WTC11 (cell line): ENCODE measurements around the gene PXN. TPM values are rescaled to one million over a fixed set of nuclear protein-coding genes. Genes with fewer than 3 reads are reported as not detected.

ENCODE experiments used
- CBFB ChIP-seq: sonication (generic); formaldehyde crosslinking; IDR thresholded peaks from 2 replicates; pipeline ENCODE4 v1.8.1; 2022; ENCODE audit warnings: mild to moderate bottlenecking, low read depth, missing genetic modification reagents
- CREB1 ChIP-seq: sonication (generic); formaldehyde crosslinking; IDR thresholded peaks from 2 replicates; pipeline ENCODE4 v1.8.0; 2023; ENCODE audit warnings: mild to moderate bottlenecking, missing genetic modification reagents
- ELF4 ChIP-seq: sonication (generic); formaldehyde crosslinking; IDR thresholded peaks from 2 replicates; pipeline ENCODE4 v1.8.1; 2022; ENCODE audit warnings: low read depth, mild to moderate bottlenecking, moderate library complexity, missing genetic modification reagents
- ESRRA ChIP-seq: sonication (generic); formaldehyde crosslinking; IDR thresholded peaks from 2 replicates; pipeline ENCODE4 v1.8.1; 2022; ENCODE audit warnings: mild to moderate bottlenecking, missing genetic modification reagents, borderline replicate concordance
- ETV6 ChIP-seq: sonication (generic); formaldehyde crosslinking; IDR thresholded peaks from 2 replicates; pipeline ENCODE4 v1.8.1; 2022; ENCODE audit warnings: mild to moderate bottlenecking, missing genetic modification reagents
- FOXJ3 ChIP-seq: sonication (generic); formaldehyde crosslinking; IDR thresholded peaks from 2 replicates; pipeline ENCODE4 v1.9.0; 2021; ENCODE audit warnings: missing genetic modification reagents, mild to moderate bottlenecking, borderline replicate concordance
- FOXK1 ChIP-seq: sonication (generic); formaldehyde crosslinking; IDR thresholded peaks from 2 replicates; pipeline ENCODE4 v1.8.0; 2022; ENCODE audit warnings: mild to moderate bottlenecking, moderate library complexity, missing genetic modification reagents
- FOXP1 ChIP-seq: sonication (generic); formaldehyde crosslinking; IDR thresholded peaks from 2 replicates; pipeline ENCODE4 v1.8.0; 2022; ENCODE audit warnings: missing genetic modification reagents, mild to moderate bottlenecking, moderate library complexity, borderline replicate concordance
- GABPB1 ChIP-seq: sonication (generic); formaldehyde crosslinking; IDR thresholded peaks from 2 replicates; pipeline ENCODE4 v1.8.1; 2023; ENCODE audit warnings: mild to moderate bottlenecking, missing genetic modification reagents
- GTF2I ChIP-seq: fragments of 250-450 bp; sonication (Bioruptor Pico); conservative IDR thresholded peaks from 2 replicates; pipeline ENCODE4 v1.4.0; 2021; ENCODE audit warnings: mild to moderate bottlenecking
- JUN ChIP-seq: sonication (generic); formaldehyde crosslinking; IDR thresholded peaks from 2 replicates; pipeline ENCODE4 v1.8.0; 2023; ENCODE audit warnings: mild to moderate bottlenecking, missing genetic modification reagents
- MYBL2 ChIP-seq: sonication (generic); formaldehyde crosslinking; IDR thresholded peaks from 2 replicates; pipeline ENCODE4 v1.8.1; 2023; ENCODE audit warnings: mild to moderate bottlenecking, moderate library complexity, missing genetic modification reagents
- NFE2L1 ChIP-seq: sonication (generic); formaldehyde crosslinking; IDR thresholded peaks from 2 replicates; pipeline ENCODE4 v1.8.1; 2023; ENCODE audit warnings: missing genetic modification reagents
- OVOL2 ChIP-seq: fragments of 250-450 bp; sonication (Bioruptor Pico); IDR thresholded peaks from 2 replicates; pipeline ENCODE4 v1.9.0; 2021; ENCODE audit warnings: mild to moderate bottlenecking, borderline replicate concordance
- SMAD3 ChIP-seq: sonication (generic); formaldehyde crosslinking; IDR thresholded peaks from 2 replicates; pipeline ENCODE4 v1.8.0; 2022; ENCODE audit warnings: missing genetic modification reagents, mild to moderate bottlenecking, borderline replicate concordance
- SOX15 ChIP-seq: fragments of 250-450 bp; sonication (Bioruptor Pico); IDR thresholded peaks from 2 replicates; pipeline ENCODE4 v1.9.0; 2021; ENCODE audit warnings: mild to moderate bottlenecking
- TEAD1 ChIP-seq: sonication (generic); formaldehyde crosslinking; IDR thresholded peaks from 2 replicates; pipeline ENCODE4 v1.8.0; 2022; ENCODE audit warnings: mild to moderate bottlenecking, missing genetic modification reagents
- TEAD4 ChIP-seq: sonication (generic); formaldehyde crosslinking; IDR thresholded peaks from 2 replicates; pipeline ENCODE4 v1.8.0; 2022; ENCODE audit warnings: mild to moderate bottlenecking, missing genetic modification reagents
- TP53 ChIP-seq: sonication (generic); formaldehyde crosslinking; IDR thresholded peaks from 2 replicates; pipeline ENCODE4 v1.8.1; 2023; ENCODE audit warnings: mild to moderate bottlenecking, missing genetic modification reagents
- ZBTB21 ChIP-seq: sonication (generic); formaldehyde crosslinking; IDR thresholded peaks from 2 replicates; pipeline ENCODE4 v1.8.1; 2023; ENCODE audit warnings: mild to moderate bottlenecking, missing genetic modification reagents, borderline replicate concordance
- ZNF263 ChIP-seq: sonication (generic); formaldehyde crosslinking; IDR thresholded peaks from 2 replicates; pipeline ENCODE4 v1.8.1; 2022; ENCODE audit warnings: low read depth, mild to moderate bottlenecking, moderate library complexity, missing genetic modification reagents
- ZNF317 ChIP-seq: sonication (generic); formaldehyde crosslinking; IDR thresholded peaks from 2 replicates; pipeline ENCODE4 v1.8.1; 2023; ENCODE audit warnings: low read depth, mild to moderate bottlenecking, moderate library complexity, missing genetic modification reagents, borderline replicate concordance
- ZNF396 ChIP-seq: fragments of 250-450 bp; sonication (Bioruptor Pico); IDR thresholded peaks from 2 replicates; pipeline ENCODE4 v1.8.0; 2021; ENCODE audit warnings: mild to moderate bottlenecking, moderate library complexity, borderline replicate concordance
- ZNF416 ChIP-seq: fragments of 250-450 bp; sonication (Bioruptor Pico); IDR thresholded peaks from 2 replicates; pipeline ENCODE4 v1.9.0; 2021; ENCODE audit warnings: mild to moderate bottlenecking, inconsistent platforms
- ZNF423 ChIP-seq: fragments of 250-450 bp; sonication (Bioruptor Pico); IDR thresholded peaks from 2 replicates; pipeline ENCODE4 v2.1.2; 2022; ENCODE audit warnings: mild to moderate bottlenecking, moderate library complexity
- total RNA-seq: library from RNA; stranded (reverse); gene quantifications from 3 replicates; pipeline ENCODE4 v1.2.3, GENCODE V29; 2021
- TF ChIP-seq, protein P1 (sequence below): fragments of 250-450 bp; sonication (Bioruptor Pico); IDR thresholded peaks from 2 replicates; pipeline ENCODE4 v1.9.0; 2021; ENCODE audit warnings: mild to moderate bottlenecking
- TF ChIP-seq, protein P2 (sequence below): sonication (generic); formaldehyde crosslinking; conservative IDR thresholded peaks from 2 replicates; pipeline ENCODE4 v1.8.1; 2022; ENCODE audit warnings: mild to moderate bottlenecking, missing genetic modification reagents
- TF ChIP-seq, protein P3 (sequence below): sonication (generic); formaldehyde crosslinking; conservative IDR thresholded peaks from 2 replicates; pipeline ENCODE4 v1.8.1; 2023; ENCODE audit warnings: mild to moderate bottlenecking, low read depth, missing genetic modification reagents, moderate library complexity
- TF ChIP-seq, protein P4 (sequence below): sonication (generic); formaldehyde crosslinking; IDR thresholded peaks from 2 replicates; pipeline ENCODE4 v1.8.0; 2022; ENCODE audit warnings: mild to moderate bottlenecking, missing genetic modification reagents
- TF ChIP-seq, protein P5 (sequence below): sonication (generic); formaldehyde crosslinking; IDR thresholded peaks from 2 replicates; pipeline ENCODE4 v1.8.0; 2022; ENCODE audit warnings: mild to moderate bottlenecking, missing genetic modification reagents
- TF ChIP-seq, protein P6 (sequence below): sonication (generic); formaldehyde crosslinking; IDR thresholded peaks from 2 replicates; pipeline ENCODE4 v1.8.1; 2022; ENCODE audit warnings: missing genetic modification reagents, borderline replicate concordance
- TF ChIP-seq, protein P7 (sequence below): fragments of 250-450 bp; sonication (Bioruptor Pico); IDR thresholded peaks from 2 replicates; pipeline ENCODE4 v1.9.0; 2021; ENCODE audit warnings: moderate library complexity, mild to moderate bottlenecking, inconsistent platforms, borderline replicate concordance

The PXN gene
- total RNA-seq, 1 experiment from 2014 or later: 132 TPM

DNA sequence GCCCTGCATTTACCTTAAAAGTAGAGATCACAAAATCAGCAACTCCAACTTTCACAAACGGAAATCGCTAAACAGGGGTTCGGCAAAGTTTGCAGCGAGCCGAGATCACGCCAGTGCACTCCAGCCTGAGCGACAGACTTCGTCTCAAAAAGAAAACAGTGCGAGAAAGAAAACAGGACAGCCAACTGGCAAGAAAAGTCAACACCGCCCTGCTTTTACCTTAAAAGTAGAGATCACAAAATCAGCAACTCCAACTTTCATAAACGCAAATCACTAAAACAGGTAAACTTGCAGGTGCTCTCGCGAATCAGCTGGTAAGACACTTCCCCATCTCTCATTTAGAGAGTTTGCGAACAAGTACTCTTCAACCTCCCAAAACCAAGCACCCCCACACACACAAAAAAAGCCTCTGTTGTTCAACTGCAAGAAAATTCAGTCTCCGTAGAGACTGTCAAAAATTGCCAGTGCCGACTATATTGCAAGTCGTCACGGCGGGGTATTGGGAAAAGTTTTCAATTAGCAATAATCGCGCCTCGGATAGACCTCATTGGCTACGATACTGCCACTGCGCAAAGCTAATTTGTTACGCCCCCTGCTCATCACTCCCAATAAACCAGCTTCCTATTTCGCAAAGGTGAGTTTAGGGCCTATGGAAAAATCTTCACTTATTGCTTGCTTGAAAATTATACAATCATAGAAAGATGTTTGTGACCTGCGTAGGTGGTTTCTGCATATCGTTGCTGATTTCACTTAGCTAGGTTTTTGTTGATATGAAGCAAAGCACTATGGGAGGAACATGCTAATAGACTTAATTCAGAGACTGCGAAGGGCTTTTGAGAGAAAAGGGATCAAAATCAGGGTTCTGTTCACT lies 27.4 kb upstream of the PXN start, which contains the start of gene RNU4-1 (continued):
- TF ChIP-seq ZBTB21 (CRISPR knock-in tag): no peak
- TF ChIP-seq, protein P1, sequence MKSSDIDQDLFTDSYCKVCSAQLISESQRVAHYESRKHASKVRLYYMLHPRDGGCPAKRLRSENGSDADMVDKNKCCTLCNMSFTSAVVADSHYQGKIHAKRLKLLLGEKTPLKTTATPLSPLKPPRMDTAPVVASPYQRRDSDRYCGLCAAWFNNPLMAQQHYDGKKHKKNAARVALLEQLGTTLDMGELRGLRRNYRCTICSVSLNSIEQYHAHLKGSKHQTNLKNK: no peak
- TF ChIP-seq, protein P2, sequence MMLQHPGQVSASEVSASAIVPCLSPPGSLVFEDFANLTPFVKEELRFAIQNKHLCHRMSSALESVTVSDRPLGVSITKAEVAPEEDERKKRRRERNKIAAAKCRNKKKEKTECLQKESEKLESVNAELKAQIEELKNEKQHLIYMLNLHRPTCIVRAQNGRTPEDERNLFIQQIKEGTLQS (CRISPR knock-in tag): peak; percentile 28; the same call in 1 of the 2 replicates
- no peak for TF ChIP-seq ESRRA (CRISPR knock-in tag)
- TF ChIP-seq OVOL2 (CRISPR knock-in tag): peak; percentile 82; the same call in 1 of the 2 replicates
- peak; percentile 26; the same call in 1 of the 2 replicates for TF ChIP-seq MYBL2 (CRISPR knock-in tag)
- peak; percentile 44; the same call in 1 of the 2 replicates for TF ChIP-seq CREB1 (CRISPR knock-in tag)
- TF ChIP-seq GABPB1 (CRISPR knock-in tag): peak; percentile 77
- TF ChIP-seq ETV6 (CRISPR knock-in tag): peak; percentile 86
- no peak for TF ChIP-seq ELF4 (CRISPR knock-in tag)
- TF ChIP-seq ZNF263: no peak; the same call in 1 of the 2 replicates
- peak; percentile 41; the same call in 1 of the 2 replicates for TF ChIP-seq ZNF423 (CRISPR knock-in tag)
- TF ChIP-seq, protein P3, sequence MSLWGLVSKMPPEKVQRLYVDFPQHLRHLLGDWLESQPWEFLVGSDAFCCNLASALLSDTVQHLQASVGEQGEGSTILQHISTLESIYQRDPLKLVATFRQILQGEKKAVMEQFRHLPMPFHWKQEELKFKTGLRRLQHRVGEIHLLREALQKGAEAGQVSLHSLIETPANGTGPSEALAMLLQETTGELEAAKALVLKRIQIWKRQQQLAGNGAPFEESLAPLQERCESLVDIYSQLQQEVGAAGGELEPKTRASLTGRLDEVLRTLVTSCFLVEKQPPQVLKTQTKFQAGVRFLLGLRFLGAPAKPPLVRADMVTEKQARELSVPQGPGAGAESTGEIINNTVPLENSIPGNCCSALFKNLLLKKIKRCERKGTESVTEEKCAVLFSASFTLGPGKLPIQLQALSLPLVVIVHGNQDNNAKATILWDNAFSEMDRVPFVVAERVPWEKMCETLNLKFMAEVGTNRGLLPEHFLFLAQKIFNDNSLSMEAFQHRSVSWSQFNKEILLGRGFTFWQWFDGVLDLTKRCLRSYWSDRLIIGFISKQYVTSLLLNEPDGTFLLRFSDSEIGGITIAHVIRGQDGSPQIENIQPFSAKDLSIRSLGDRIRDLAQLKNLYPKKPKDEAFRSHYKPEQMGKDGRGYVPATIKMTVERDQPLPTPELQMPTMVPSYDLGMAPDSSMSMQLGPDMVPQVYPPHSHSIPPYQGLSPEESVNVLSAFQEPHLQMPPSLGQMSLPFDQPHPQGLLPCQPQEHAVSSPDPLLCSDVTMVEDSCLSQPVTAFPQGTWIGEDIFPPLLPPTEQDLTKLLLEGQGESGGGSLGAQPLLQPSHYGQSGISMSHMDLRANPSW: no peak
- peak; percentile 67; the same call in 1 of the 2 replicates for TF ChIP-seq TP53
- TF ChIP-seq ZNF396 (CRISPR knock-in tag): no peak
- no peak; the same call in 1 of the 2 replicates for TF ChIP-seq FOXP1
- TF ChIP-seq, protein P4, sequence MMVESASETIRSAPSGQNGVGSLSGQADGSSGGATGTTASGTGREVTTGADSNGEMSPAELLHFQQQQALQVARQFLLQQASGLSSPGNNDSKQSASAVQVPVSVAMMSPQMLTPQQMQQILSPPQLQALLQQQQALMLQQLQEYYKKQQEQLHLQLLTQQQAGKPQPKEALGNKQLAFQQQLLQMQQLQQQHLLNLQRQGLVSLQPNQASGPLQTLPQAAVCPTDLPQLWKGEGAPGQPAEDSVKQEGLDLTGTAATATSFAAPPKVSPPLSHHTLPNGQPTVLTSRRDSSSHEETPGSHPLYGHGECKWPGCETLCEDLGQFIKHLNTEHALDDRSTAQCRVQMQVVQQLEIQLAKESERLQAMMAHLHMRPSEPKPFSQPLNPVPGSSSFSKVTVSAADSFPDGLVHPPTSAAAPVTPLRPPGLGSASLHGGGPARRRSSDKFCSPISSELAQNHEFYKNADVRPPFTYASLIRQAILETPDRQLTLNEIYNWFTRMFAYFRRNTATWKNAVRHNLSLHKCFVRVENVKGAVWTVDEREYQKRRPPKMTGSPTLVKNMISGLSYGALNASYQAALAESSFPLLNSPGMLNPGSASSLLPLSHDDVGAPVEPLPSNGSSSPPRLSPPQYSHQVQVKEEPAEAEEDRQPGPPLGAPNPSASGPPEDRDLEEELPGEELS: no peak
- TF ChIP-seq NFE2L1 (CRISPR knock-in tag): peak; percentile 83; the same call in 1 of the 2 replicates
- TF ChIP-seq, protein P5, sequence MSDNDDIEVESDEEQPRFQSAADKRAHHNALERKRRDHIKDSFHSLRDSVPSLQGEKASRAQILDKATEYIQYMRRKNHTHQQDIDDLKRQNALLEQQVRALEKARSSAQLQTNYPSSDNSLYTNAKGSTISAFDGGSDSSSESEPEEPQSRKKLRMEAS (CRISPR knock-in tag): 0 out of 2 replicates have a peak, but pooled peaks have one; percentile 18
- TF ChIP-seq FOXJ3 (CRISPR knock-in tag): no peak; the same call in 1 of the 2 replicates
- TF ChIP-seq ZNF317: peak; percentile 32; the same call in 1 of the 2 replicates
- TF ChIP-seq ZNF416: peak; percentile 93; the same call in 1 of the 2 replicates
- TF ChIP-seq, protein P6, sequence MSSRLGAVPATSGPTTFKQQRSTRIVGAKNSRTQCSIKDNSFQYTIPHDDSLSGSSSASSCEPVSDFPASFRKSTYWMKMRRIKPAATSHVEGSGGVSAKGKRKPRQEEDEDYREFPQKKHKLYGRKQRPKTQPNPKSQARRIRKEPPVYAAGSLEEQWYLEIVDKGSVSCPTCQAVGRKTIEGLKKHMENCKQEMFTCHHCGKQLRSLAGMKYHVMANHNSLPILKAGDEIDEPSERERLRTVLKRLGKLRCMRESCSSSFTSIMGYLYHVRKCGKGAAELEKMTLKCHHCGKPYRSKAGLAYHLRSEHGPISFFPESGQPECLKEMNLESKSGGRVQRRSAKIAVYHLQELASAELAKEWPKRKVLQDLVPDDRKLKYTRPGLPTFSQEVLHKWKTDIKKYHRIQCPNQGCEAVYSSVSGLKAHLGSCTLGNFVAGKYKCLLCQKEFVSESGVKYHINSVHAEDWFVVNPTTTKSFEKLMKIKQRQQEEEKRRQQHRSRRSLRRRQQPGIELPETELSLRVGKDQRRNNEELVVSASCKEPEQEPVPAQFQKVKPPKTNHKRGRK (CRISPR knock-in tag): no peak
- TF ChIP-seq GTF2I: no peak
- peak; percentile 72; the same call in 1 of the 2 replicates for TF ChIP-seq SMAD3 (CRISPR knock-in tag)
- TF ChIP-seq TEAD1: peak; percentile 79
- TF ChIP-seq SOX15 (CRISPR knock-in tag): peak; percentile 75; the same call in 1 of the 2 replicates
- TF ChIP-seq CBFB (CRISPR knock-in tag): no peak
- TF ChIP-seq FOXK1 (CRISPR knock-in tag): no peak; the same call in 1 of the 2 replicates
- no peak for TF ChIP-seq JUN (CRISPR knock-in tag)
- TF ChIP-seq, protein P7, sequence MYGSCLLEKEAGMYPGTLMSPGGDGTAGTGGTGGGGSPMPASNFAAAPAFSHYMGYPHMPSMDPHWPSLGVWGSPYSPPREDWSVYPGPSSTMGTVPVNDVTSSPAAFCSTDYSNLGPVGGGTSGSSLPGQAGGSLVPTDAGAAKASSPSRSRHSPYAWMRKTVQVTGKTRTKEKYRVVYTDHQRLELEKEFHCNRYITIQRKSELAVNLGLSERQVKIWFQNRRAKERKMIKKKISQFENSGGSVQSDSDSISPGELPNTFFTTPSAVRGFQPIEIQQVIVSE (CRISPR knock-in tag): peak; percentile 92
- no peak for TF ChIP-seq TEAD4
